Body of pancreas (tissue), 4 donors: ENCODE results near the gene CUEDC2. TPM values are rescaled to one million over a fixed set of nuclear protein-coding genes. Genes with fewer than 3 reads are reported as not detected.

Source experiments
- ATAC-seq: fragments of 150-250 bp; one replicate; pipeline ENCODE4 v1.9.1; 2016
- DNase-seq, 4 donors: peaks; one replicate each; pipeline ENCODE4 v3.0.0-alpha.2; 2019
- H3K27ac ChIP-seq, 4 donors: fragments of 200-600 bp; sonication (generic); 1 replicate in 3 of 4; 2 replicates in 1 of 4; pipeline versions ENCODE4 v1.5.1 to v1.6.1; 2016 to 2019; ENCODE audit warnings: mild to moderate bottlenecking in 1 of 4, mixed read lengths in 1 of 4, moderate library complexity in 1 of 4
- H3K27me3 ChIP-seq, 2 donors: fragments of 200-600 bp; sonication (generic); one replicate each; pipeline ENCODE4 v1.6.0; 2016; ENCODE audit warnings: mild to moderate bottlenecking in 1 of 2
- H3K36me3 ChIP-seq, 2 donors: fragments of 200-600 bp; sonication (generic); replicated peaks in 1 of 2; 2 replicates each; pipeline ENCODE4 v1.5.1; 2016; ENCODE audit warnings: low read depth in 2 of 2; ENCODE audit not compliant: insufficient read depth in 1 of 2
- H3K4me1 ChIP-seq: fragments of 200-600 bp; sonication (generic); one replicate; pipeline ENCODE4 v1.6.0; 2016
- H3K4me3 ChIP-seq, 2 donors: fragments of 200-600 bp; sonication (generic); 1 replicate in 1 of 2; 2 replicates in 1 of 2; pipeline ENCODE4 v1.5.1; 2016 to 2019
- H3K9me3 ChIP-seq, 3 donors: fragments of 200-600 bp; sonication (generic); 1 replicate in 2 of 3; 2 replicates in 1 of 3; pipeline ENCODE4 v1.5.1; 2016
- POLR2A ChIP-seq, 3 donors: fragments of 450-650 bp; IDR thresholded peaks; one replicate each; pipeline ENCODE4 v1.6.1; 2016; ENCODE audit warnings: antibody characterized with exemption in 3 of 3, mild to moderate bottlenecking in 2 of 3
- WGBS, 2 donors: methylation state at CpG; one replicate each; pipeline ENCODE4 v1.1.5; 2017; 5-methylcytosine and 5-hydroxymethylcytosine counted together
- intact Hi-C: fragments of 100-400 bp; cut with DNase I; formaldehyde crosslinking; loops from one replicate; pipeline ENCODE4 v1.15.1; 2023
- total RNA-seq, 2 donors: library from RNA; depleted of rRNA; stranded (reverse); fragments of >200 nt; gene quantifications; one replicate each; pipeline ENCODE4 v1.1.0, GENCODE V29; 2016
- TF ChIP-seq, protein P1 (sequence below), 7 experiments: fragments of 450-650 bp in 4 of 7; fragments of 200-600 bp in 3 of 7; sonication (generic) in 3 of 7; IDR thresholded peaks; one replicate each; pipeline ENCODE4 v1.5.1; 2016 to 2019; ENCODE audit warnings: antibody characterized with exemption in 7 of 7

The CUEDC2 gene
- total RNA-seq, 2 donors from 2014 or later, result 30.3 to 35.5 TPM

DNA sequence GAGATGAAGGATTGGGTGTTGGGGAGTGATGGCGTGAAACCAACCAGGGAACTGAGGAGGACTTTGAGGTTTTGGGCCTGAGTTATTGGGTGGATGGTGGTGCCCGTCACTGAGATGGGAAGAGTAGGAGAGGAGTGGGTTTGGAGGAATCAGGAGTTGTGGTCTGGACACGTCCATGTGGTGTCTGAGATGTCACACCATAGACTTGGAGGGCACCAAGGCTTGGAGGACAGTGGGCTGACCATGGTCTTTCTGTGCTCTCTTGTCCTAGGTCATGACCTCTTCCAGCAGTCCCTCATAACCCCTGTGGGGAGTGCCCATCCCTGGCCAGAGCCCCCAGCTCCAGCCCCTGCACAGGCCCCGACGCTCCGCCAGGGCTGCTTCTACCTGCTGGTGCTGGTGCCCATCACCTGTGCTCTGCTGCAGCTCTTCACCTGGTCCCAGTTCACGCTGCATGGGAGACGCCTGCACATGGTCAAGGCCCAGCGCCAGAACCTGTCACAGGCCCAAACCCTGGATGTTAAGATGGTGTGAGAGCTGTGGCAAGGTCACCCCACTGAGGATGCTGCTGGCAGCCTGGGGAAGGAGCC is 43.2 kb upstream of the CUEDC2 start:
- Histone ChIP-seq H3K9me3 (no peaks in the 10 kb centered on the region), H3K4me1 (no peaks in the 10 kb centered on the region), H3K4me3 (no peak overlapping the region), H3K27me3 (no peaks in the 10 kb centered on the region), H3K36me3 (peaks cover 0 to 4% of the 10 kb centered on the region in 2 donors), H3K27ac (no peak overlapping the region)
- intact Hi-C loops, result no loop called here
- no peak for DNase-seq
- ATAC-seq, result no peak
- 73 to 87% methylated on average over 9 of the region's 9 CpGs for WGBS, 2 donors
- TF ChIP-seq, protein P1, sequence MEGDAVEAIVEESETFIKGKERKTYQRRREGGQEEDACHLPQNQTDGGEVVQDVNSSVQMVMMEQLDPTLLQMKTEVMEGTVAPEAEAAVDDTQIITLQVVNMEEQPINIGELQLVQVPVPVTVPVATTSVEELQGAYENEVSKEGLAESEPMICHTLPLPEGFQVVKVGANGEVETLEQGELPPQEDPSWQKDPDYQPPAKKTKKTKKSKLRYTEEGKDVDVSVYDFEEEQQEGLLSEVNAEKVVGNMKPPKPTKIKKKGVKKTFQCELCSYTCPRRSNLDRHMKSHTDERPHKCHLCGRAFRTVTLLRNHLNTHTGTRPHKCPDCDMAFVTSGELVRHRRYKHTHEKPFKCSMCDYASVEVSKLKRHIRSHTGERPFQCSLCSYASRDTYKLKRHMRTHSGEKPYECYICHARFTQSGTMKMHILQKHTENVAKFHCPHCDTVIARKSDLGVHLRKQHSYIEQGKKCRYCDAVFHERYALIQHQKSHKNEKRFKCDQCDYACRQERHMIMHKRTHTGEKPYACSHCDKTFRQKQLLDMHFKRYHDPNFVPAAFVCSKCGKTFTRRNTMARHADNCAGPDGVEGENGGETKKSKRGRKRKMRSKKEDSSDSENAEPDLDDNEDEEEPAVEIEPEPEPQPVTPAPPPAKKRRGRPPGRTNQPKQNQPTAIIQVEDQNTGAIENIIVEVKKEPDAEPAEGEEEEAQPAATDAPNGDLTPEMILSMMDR (IDR thresholded peaks at IDR 0.05), result no peak
- no peak for TF ChIP-seq POLR2A (IDR thresholded peaks at IDR 0.05)

DNA sequence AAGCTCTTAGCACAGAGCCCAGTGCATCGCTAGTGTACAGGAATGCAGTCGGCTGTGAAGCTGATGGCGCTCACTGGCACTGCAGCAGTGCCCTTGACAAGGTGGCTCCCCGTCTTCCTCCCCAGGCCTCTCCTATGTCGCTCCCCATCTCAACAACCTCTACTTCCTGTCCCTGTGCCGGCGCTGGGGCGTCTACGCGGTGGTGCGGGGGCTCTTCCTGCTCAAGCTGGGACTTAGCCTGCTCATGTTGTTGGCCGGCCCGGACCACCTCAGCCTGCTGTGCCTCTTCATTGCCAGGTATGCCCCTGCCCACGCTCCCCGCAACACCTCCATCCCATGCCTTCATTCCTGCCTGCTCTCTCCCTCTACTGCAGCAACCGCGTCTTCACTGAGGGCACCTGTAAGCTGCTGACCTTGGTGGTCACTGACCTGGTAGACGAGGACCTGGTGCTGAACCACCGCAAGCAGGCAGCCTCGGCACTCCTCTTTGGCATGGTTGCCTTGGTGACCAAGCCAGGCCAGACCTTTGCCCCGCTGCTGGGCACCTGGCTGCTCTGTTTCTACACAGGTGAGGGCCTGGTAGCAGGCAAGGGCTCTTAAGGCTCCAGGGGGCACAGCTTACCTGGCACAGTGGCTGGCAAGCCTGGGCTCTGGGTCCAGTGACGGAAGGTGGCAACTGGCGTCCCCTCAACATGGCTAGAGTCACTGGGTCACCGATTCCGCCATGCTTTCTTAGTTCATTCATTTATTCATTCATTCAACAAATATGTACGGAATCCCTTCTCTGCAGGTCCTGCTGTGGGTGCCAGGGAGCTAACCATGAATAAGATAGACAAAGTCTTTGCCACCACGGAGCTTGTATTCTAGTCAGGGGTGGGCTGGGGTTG is 41.3 kb upstream of the CUEDC2 start:
- ATAC-seq, result no peak
- TF ChIP-seq, protein P1 (IDR thresholded peaks at IDR 0.05), result no peak
- no peak for TF ChIP-seq POLR2A (IDR thresholded peaks at IDR 0.05)

GRCh38 chr10:102470579-102471546 is 38.5 kb upstream of the CUEDC2 start:
- Histone ChIP-seq H3K36me3 (no peaks in the 10 kb centered on the region), H3K4me3 (no peak overlapping the region), H3K27me3 (no peaks in the 10 kb centered on the region), H3K4me1 (no peaks in the 10 kb centered on the region), H3K9me3 (no peaks in the 10 kb centered on the region), H3K27ac (no peak overlapping the region)
- TF ChIP-seq POLR2A (IDR thresholded peaks at IDR 0.05), result no peak
- TF ChIP-seq, protein P1 (IDR thresholded peaks at IDR 0.05), result no peak
- WGBS, 2 donors, result 89 to 90% methylated on average over 15 to 36 of the region's 36 CpGs
- intact Hi-C loops, result no loop called here
- no peak for DNase-seq
- ATAC-seq, result no peak

More for the DNA sequence above, 41.3 kb upstream of the CUEDC2 start:
- no peak overlapping the region for H3K27ac ChIP-seq
- no peaks in the 10 kb centered on the region for H3K9me3 ChIP-seq
- no peaks in the 10 kb centered on the region for H3K4me1 ChIP-seq
- 73 to 79% methylated on average over 18 to 22 of the region's 27 CpGs for WGBS, 2 donors
- no peaks in the 10 kb centered on the region for H3K27me3 ChIP-seq
- no peak for DNase-seq
- intact Hi-C loops, result no loop called here
- H3K4me3 ChIP-seq, result no peak overlapping the region
- H3K36me3 ChIP-seq, result no peaks in the 10 kb centered on the region

DNA sequence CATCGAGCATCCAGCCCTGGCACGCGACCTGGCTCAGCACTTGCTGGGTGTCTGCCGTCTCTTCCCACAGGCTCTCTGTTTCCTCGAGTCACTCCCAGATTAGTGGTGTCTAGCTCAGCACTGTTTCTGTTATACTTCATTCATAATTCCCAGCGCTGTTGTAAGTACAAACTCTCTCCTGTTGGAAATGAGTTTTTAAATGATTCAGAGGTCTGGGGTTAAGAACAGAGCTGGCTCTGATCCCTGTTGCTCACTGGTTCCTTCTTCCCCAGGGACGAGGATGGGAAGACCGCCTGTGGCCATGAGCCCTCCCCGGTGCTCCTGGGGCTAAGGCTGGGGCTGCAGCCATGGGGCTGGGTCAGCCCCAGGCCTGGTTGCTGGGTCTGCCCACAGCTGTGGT is 36.3 kb upstream of the CUEDC2 start:
- intact Hi-C loops, result no loop called here

More for the DNA sequence above, 36.3 kb upstream of the CUEDC2 start:
- DNase-seq, result no peak
- no peaks in the 10 kb centered on the region for H3K9me3 ChIP-seq
- H3K27me3 ChIP-seq, result no peaks in the 10 kb centered on the region
- no peaks in the 10 kb centered on the region for H3K36me3 ChIP-seq
- TF ChIP-seq, protein P1 (IDR thresholded peaks at IDR 0.05), result no peak
- no peak for TF ChIP-seq POLR2A (IDR thresholded peaks at IDR 0.05)
- peak overlapping the region in 1 of 4 donors; percentile 6 for H3K27ac ChIP-seq
- 59 to 86% methylated on average over 9 of the region's 9 CpGs for WGBS, 2 donors
- no peaks in the 10 kb centered on the region for H3K4me1 ChIP-seq
- no peak overlapping the region for H3K4me3 ChIP-seq
- ATAC-seq, result peak; percentile 11
